D721Med (cell line): ENCODE measurements around the gene ENHO.

Source experiments
- DNase-seq: peaks from one replicate; pipeline ENCODE4 v3.0.0; 2011; ENCODE audit warnings: low spot score; ENCODE audit not compliant: insufficient read length
- FAIRE-seq: peaks from 2 replicates; lab custom pipeline; 2011; peaks lifted over from hg19 to GRCh38; lab: Jason Lieb, UNC
- CTCF ChIP-seq: IDR thresholded peaks from 2 replicates; pipeline ENCODE4 v1.5.1; 2012; ENCODE audit warnings: mild to moderate bottlenecking, control low read depth; ENCODE audit not compliant: insufficient read depth; ENCODE audit errors: missing control alignments

Gene ENHO

GRCh38 chr9:34507556-34507955, 15.2 kb downstream of the ENHO start:
- DNase-seq (no peak), FAIRE-seq (no peak)
- TF ChIP-seq CTCF: no peak

GRCh38 chr9:34506623-34507022, 16.2 kb downstream of the ENHO start:
- FAIRE-seq: no peak
- DNase-seq: no peak
- TF ChIP-seq CTCF: no peak

GRCh38 chr9:34505370-34506120, 17.2 kb downstream of the ENHO start:
- DNase-seq: no peak
- no peak for TF ChIP-seq CTCF
- peak; percentile 63 for FAIRE-seq

GRCh38 chr9:34503406-34503805, 19.4 kb downstream of the ENHO start:
- FAIRE-seq (no peak), DNase-seq (no peak)
- no peak for TF ChIP-seq CTCF

- FAIRE-seq: no peak
- no peak for TF ChIP-seq CTCF
- no peak for DNase-seq
Measured at GRCh38 chr9:34502891-34503290, 19.9 kb downstream of the ENHO start.

- FAIRE-seq (no peak), DNase-seq (no peak)
- TF ChIP-seq CTCF: no peak
Measured at GRCh38 chr9:34502471-34502870, 20.3 kb downstream of the ENHO start.

GRCh38 chr9:34501889-34502425, 20.8 kb downstream of the ENHO start:
- TF ChIP-seq CTCF: peak; percentile 8
- FAIRE-seq (no peak), DNase-seq (no peak)
